ENCODE data around the gene PPM1L. TPM values are rescaled to one million over a fixed set of nuclear protein-coding genes. Genes with fewer than 3 reads are reported as not detected.

PPM1L gene
- total and polyA plus RNA-seq, 10 of the 15 experiments (the other 5 are each of a cell fraction or from before 2014, with no cell fraction given): under 0.01 to 0.33 (median 0.06) TPM; not detected in 1

GRCh38 chr3:160822936-160823335 is 66.9 kb downstream of the PPM1L start:
- TF ChIP-seq, protein P1, sequence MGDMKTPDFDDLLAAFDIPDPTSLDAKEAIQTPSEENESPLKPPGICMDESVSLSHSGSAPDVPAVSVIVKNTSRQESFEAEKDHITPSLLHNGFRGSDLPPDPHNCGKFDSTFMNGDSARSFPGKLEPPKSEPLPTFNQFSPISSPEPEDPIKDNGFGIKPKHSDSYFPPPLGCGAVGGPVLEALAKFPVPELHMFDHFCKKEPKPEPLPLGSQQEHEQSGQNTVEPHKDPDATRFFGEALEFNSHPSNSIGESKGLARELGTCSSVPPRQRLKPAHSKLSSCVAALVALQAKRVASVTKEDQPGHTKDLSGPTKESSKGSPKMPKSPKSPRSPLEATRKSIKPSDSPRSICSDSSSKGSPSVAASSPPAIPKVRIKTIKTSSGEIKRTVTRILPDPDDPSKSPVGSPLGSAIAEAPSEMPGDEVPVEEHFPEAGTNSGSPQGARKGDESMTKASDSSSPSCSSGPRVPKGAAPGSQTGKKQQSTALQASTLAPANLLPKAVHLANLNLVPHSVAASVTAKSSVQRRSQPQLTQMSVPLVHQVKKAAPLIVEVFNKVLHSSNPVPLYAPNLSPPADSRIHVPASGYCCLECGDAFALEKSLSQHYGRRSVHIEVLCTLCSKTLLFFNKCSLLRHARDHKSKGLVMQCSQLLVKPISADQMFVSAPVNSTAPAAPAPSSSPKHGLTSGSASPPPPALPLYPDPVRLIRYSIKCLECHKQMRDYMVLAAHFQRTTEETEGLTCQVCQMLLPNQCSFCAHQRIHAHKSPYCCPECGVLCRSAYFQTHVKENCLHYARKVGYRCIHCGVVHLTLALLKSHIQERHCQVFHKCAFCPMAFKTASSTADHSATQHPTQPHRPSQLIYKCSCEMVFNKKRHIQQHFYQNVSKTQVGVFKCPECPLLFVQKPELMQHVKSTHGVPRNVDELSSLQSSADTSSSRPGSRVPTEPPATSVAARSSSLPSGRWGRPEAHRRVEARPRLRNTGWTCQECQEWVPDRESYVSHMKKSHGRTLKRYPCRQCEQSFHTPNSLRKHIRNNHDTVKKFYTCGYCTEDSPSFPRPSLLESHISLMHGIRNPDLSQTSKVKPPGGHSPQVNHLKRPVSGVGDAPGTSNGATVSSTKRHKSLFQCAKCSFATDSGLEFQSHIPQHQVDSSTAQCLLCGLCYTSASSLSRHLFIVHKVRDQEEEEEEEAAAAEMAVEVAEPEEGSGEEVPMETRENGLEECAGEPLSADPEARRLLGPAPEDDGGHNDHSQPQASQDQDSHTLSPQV (IDR thresholded peaks at IDR 0.05): no peak
- TF ChIP-seq IRF5 (IDR thresholded peaks at IDR 0.05; ENCODE audit: borderline replicate concordance) (no peak), POU2F2 (IDR thresholded peaks at IDR 0.05; ENCODE audit: borderline replicate concordance, low read depth, low read length) (no peak), ZBTB4 (CRISPR knock-in tag; IDR thresholded peaks at IDR 0.05) (no peak)
- TF ChIP-seq, protein P2, sequence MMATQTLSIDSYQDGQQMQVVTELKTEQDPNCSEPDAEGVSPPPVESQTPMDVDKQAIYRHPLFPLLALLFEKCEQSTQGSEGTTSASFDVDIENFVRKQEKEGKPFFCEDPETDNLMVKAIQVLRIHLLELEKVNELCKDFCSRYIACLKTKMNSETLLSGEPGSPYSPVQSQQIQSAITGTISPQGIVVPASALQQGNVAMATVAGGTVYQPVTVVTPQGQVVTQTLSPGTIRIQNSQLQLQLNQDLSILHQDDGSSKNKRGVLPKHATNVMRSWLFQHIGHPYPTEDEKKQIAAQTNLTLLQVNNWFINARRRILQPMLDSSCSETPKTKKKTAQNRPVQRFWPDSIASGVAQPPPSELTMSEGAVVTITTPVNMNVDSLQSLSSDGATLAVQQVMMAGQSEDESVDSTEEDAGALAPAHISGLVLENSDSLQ (IDR thresholded peaks at IDR 0.05): no peak
- no peak overlapping the region for H3K4me2 ChIP-seq (ENCODE audit: control insufficient read depth, insufficient read depth)
- H4K20me1 ChIP-seq (ENCODE audit: control insufficient read depth, insufficient read depth): no peaks in the 10 kb centered on the region
- H3K9me3 ChIP-seq (replicated peaks; ENCODE audit: control insufficient read depth, insufficient read depth, low read length): no peaks in the 10 kb centered on the region
- no peak for FAIRE-seq
- H3K27ac ChIP-seq (ENCODE audit: control insufficient read depth, insufficient read depth): no peak overlapping the region
- H3K79me2 ChIP-seq (ENCODE audit: control insufficient read depth, insufficient read depth, low read length): no peaks in the 10 kb centered on the region
- no peak overlapping the region for H3K4me3 ChIP-seq
- no peak for DNase-seq (ENCODE audit: low read depth, low spot score)
- H3K4me1 ChIP-seq (ENCODE audit: control insufficient read depth, insufficient read depth, low read length): no peaks in the 10 kb centered on the region
- no peak overlapping the region for H2AFZ ChIP-seq (ENCODE audit: control insufficient read depth, low read depth, low read length)
- in situ Hi-C loops (cut with MboI) (no loop called here), intact Hi-C loops (cut with micrococcal nuclease; ENCODE audit: unreplicated experiment) (no loop called here)
- no peak overlapping the region for H3K9ac ChIP-seq (ENCODE audit: control insufficient read depth, insufficient read depth, low read length)
- no peak for ATAC-seq
- no TSS peak for BruUV-seq (replicated peaks)
- CTCF ChIA-PET: no interaction called here
- POLR2A ChIA-PET: no interaction called here
- SMC1A ChIA-PET (ENCODE audit: uncharacterized antibody, unreplicated experiment): no interaction called here
- RAD21 ChIA-PET (ENCODE audit: unreplicated experiment): no interaction called here
- H3K27me3 ChIP-seq (replicated peaks in 1 of 2; ENCODE audit: control insufficient read depth in 2 of 2, insufficient read depth in 2 of 2, low read length in 1 of 2): no peaks in the 10 kb centered on the region
- H3K36me3 ChIP-seq (ENCODE audit: control insufficient read depth in 2 of 2, insufficient read depth in 2 of 2, low read length in 1 of 2): no peaks in the 10 kb centered on the region

All from GM12878 (cell line).